ENCODE measurements around the gene ZWILCH.

DNA sequence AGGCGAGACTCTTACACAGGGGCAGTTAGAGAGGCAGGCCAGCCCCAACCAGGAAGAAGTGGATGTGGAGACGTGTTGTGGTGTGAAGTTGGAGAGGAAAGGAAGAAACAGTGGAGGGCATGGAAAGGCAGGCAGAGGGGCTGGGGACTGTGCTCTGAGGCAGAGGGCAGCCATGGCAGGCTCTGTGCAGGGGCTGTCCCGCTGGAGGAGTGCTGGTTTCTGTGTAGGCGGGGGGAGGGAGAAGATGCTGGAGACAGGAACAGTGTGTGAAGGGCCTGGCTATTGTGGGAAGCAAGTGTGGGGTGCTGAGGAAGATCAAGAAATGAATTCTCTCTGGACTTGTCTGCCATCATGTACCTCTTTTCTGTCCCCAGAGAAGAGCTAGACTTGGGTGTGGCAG is 28.6 kb upstream of the ZWILCH start:
- no peak for TF ChIP-seq CTCF (IDR thresholded peaks at IDR 0.05)
- TF ChIP-seq POLR2A (IDR thresholded peaks at IDR 0.05), result no peak
